HG03457 (cell line): Measurements from ENCODE around the gene ANO2.
"Not testable (repeated sequence)": the region's sequence is repeated elsewhere in the genome, so short reads cannot be mapped to it uniquely, and the experiment has no call there.

Experiments
- ATAC-seq: cut with Tn5 transposase; IDR thresholded peaks from one replicate; pipeline ENCODE4 v1.9.1; 2021; ENCODE audit warnings: moderate number of reproducible peaks; ENCODE audit not compliant: unreplicated experiment

ANO2 gene

GRCh38 chr12:5889381-5890047, 55.5 kb downstream of the ANO2 start:
- ATAC-seq, result no peak

GRCh38 chr12:5888816-5889315, 56.2 kb downstream of the ANO2 start:
- no peak for ATAC-seq

- ATAC-seq, result not testable (repeated sequence)
Observed at GRCh38 chr12:5887819-5888218, 57.2 kb downstream of the ANO2 start.

- ATAC-seq, result no peak
Observed at GRCh38 chr12:5884866-5885265, 60.2 kb downstream of the ANO2 start.

- no peak for ATAC-seq
Observed at GRCh38 chr12:5884285-5884684, 60.8 kb downstream of the ANO2 start.

GRCh38 chr12:5882511-5883190, 62.4 kb downstream of the ANO2 start:
- no peak for ATAC-seq

- no peak for ATAC-seq
Observed at GRCh38 chr12:5881666-5882065, 63.4 kb downstream of the ANO2 start.

GRCh38 chr12:5881101-5881606, 63.9 kb downstream of the ANO2 start:
- no peak for ATAC-seq

- ATAC-seq, result no peak
Observed at GRCh38 chr12:5875851-5876250, 69.2 kb downstream of the ANO2 start.

GRCh38 chr12:5874514-5874913, 70.5 kb downstream of the ANO2 start:
- ATAC-seq, result no peak

GRCh38 chr12:5873281-5873919, 71.7 kb downstream of the ANO2 start:
- ATAC-seq, result no peak

GRCh38 chr12:5872745-5873144, 72.3 kb downstream of the ANO2 start:
- ATAC-seq, result no peak

GRCh38 chr12:5871741-5872140, 73.3 kb downstream of the ANO2 start:
- ATAC-seq, result no peak

- ATAC-seq, result no peak
Observed at GRCh38 chr12:5870183-5870582, 74.9 kb downstream of the ANO2 start.

GRCh38 chr12:5868625-5869295, 76.3 kb downstream of the ANO2 start:
- no peak for ATAC-seq

- no peak for ATAC-seq
Observed at GRCh38 chr12:5865397-5865796, 79.7 kb downstream of the ANO2 start.

GRCh38 chr12:5864972-5865371, 80.1 kb downstream of the ANO2 start:
- ATAC-seq, result no peak

- no peak for ATAC-seq
Observed at GRCh38 chr12:5864301-5864700, 80.8 kb downstream of the ANO2 start.

GRCh38 chr12:5861416-5861815, 83.6 kb downstream of the ANO2 start:
- no peak for ATAC-seq

- no peak for ATAC-seq
Observed at GRCh38 chr12:5856692-5857091, 88.4 kb downstream of the ANO2 start.

GRCh38 chr12:5846950-5847349, 98.1 kb downstream of the ANO2 start:
- ATAC-seq, result no peak
